ENCODE measurements around the gene HLA-C. TPM values are rescaled to one million over a fixed set of nuclear protein-coding genes. Genes with fewer than 3 reads are reported as not detected.

HLA-C gene
- total RNA-seq, 2 donors from 2014 or later = 272 to 682 TPM

DNA sequence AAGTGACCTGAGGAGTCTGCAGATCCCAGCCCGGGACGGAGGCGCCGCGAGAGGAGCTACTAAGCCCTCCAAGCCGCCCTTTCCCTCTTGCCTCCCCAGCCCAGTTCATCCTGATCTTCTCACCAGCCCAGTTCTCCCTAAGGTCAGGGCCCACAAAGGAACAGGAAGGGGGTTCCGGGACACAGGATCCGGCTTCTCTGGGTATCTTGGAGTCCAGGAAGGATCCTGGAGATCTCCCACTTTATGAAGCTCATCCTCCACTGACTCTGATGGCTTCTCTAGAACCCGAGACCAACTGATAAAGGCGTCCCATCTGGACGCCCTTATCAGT is 36.9 kb upstream of the HLA-C start:
- Histone ChIP-seq H3K36me3 (no peaks in the 10 kb centered on the region), H3K4me3 (peak overlapping the region; percentile 31 to 39), H3K4me1 (replicated peaks) (no peaks in the 10 kb centered on the region), H3K27me3 (replicated peaks; ENCODE audit: insufficient read depth) (no peaks in the 10 kb centered on the region), H3K9me3 (no peaks in the 10 kb centered on the region), H3K27ac (no peak overlapping the region)
- intact Hi-C loops (cut with DNase I) = no loop called here
- WGBS = 35% methylated on average over 11 of the region's 11 CpGs
- TF ChIP-seq, protein P1, sequence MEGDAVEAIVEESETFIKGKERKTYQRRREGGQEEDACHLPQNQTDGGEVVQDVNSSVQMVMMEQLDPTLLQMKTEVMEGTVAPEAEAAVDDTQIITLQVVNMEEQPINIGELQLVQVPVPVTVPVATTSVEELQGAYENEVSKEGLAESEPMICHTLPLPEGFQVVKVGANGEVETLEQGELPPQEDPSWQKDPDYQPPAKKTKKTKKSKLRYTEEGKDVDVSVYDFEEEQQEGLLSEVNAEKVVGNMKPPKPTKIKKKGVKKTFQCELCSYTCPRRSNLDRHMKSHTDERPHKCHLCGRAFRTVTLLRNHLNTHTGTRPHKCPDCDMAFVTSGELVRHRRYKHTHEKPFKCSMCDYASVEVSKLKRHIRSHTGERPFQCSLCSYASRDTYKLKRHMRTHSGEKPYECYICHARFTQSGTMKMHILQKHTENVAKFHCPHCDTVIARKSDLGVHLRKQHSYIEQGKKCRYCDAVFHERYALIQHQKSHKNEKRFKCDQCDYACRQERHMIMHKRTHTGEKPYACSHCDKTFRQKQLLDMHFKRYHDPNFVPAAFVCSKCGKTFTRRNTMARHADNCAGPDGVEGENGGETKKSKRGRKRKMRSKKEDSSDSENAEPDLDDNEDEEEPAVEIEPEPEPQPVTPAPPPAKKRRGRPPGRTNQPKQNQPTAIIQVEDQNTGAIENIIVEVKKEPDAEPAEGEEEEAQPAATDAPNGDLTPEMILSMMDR (IDR thresholded peaks at IDR 0.05) = no peak
- TF ChIP-seq POLR2AphosphoS5 (IDR thresholded peaks at IDR 0.05) = no peak
- no peak for TF ChIP-seq POLR2A (IDR thresholded peaks at IDR 0.05)
- no peak for DNase-seq (ENCODE audit: low spot score)

DNA sequence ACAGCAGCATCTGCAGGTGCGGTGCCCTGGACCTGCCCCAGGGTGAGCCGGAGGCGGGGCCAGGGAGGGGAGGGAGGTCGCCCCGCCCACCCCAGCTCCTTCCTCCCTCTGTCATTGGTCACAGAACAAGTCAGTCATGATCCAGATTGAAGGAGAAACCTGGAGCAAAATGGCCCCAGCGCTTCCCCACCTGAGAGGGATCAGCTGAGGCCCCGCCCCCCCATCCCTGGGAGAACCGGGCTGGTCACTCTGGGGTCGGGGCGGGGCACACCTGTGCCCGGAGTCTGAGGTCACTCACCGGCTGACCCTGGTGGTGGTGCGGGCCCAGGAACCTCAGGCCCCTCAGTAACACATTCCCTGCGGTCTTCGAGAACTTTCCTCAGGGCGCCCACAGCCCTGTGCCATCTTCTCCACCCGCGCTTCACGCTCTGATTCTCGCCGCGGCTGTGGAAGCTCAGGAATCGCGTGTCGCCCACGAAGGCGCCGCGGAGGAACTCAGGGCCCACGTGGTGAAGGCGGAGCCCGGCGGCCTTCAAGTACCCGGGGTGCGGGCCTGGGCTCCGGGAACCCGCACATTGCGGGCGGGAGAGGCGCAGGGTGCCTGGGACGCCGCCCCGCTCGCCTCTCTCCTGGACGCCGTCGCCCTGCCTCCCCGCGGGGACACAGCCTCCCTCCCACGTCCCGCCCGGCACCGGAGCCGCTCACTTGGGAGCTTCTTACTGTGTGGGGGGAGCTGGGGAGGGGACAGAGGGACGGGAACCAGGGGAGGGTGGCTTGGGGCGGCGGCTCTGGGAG is 36.4 kb upstream of the HLA-C start:
- TF ChIP-seq, protein P1 (IDR thresholded peaks at IDR 0.05) = no peak
- TF ChIP-seq POLR2A (IDR thresholded peaks at IDR 0.05) (no peak), POLR2AphosphoS5 (IDR thresholded peaks at IDR 0.05) (no peak)
- Histone ChIP-seq H3K9me3 (no peaks in the 10 kb centered on the region), H3K4me1 (replicated peaks) (no peaks in the 10 kb centered on the region), H3K27ac (peak overlapping the region in 1 of 2 donors; percentile 27), H3K4me3 (peak overlapping the region; percentile 31 to 39), H3K27me3 (replicated peaks; ENCODE audit: insufficient read depth) (no peaks in the 10 kb centered on the region), H3K36me3 (no peaks in the 10 kb centered on the region)
- intact Hi-C loops (cut with DNase I) = no loop called here
- WGBS = 2% methylated on average over 52 of the region's 57 CpGs
- peak; percentile 76 for DNase-seq (ENCODE audit: low spot score)

DNA sequence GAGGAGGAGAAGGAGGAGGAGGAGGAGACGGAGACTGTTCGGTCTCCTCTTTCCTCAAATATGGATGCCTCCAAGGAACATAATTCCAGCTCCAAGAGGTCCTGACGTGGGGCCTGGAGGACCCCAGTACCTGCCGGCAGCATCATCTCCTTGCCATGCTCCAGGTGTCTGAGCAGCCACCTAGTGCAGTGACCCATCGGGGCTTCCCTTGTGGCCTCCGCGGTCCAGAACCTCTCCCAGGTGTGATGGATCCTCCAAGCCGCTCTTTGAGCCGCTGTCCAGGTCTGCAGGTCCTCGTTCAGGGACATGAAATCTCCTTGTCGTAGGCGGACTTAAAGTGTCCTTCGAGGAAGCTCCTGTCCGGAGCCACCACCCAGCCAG is 35.8 kb upstream of the HLA-C start:
- H3K4me1 ChIP-seq (replicated peaks) = no peaks in the 10 kb centered on the region
- H3K27ac ChIP-seq = no peak overlapping the region
- no peaks in the 10 kb centered on the region for H3K9me3 ChIP-seq
- 55% methylated on average over 10 of the region's 14 CpGs for WGBS
- no peaks in the 10 kb centered on the region for H3K36me3 ChIP-seq
- no peaks in the 10 kb centered on the region for H3K27me3 ChIP-seq (replicated peaks; ENCODE audit: insufficient read depth)
- TF ChIP-seq POLR2A (IDR thresholded peaks at IDR 0.05) (no peak), POLR2AphosphoS5 (IDR thresholded peaks at IDR 0.05) (no peak)
- TF ChIP-seq, protein P1 (IDR thresholded peaks at IDR 0.05) = no peak
- no peak for DNase-seq (ENCODE audit: low spot score)
- peak overlapping the region; percentile 31 to 39 for H3K4me3 ChIP-seq
- intact Hi-C loops (cut with DNase I) = no loop called here

DNA sequence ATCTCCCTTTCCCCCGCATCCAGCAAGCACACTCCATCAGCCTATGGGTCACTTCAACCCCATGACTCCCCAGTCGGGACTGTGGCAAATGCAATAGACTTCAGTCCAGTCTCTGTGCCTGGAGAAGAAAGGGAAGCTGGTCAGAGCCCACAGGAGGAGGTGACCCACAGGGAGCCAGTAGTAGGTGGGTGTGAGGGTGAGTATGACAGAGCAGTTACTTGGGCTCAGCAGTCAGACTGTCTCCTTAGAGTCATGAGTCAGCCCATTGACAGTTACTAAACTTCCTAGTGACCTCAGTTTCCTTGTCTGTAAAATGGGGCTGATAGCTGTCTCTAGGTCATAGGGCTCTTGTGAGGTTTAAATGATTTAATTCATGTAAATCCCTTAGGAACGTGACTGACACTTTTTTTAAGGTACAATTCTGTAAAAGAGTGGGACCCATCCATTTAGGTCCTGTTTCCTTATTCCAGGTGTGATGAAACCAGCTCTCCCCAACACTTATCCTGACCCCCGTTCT is 33.9 kb upstream of the HLA-C start:
- TF ChIP-seq POLR2AphosphoS5 (IDR thresholded peaks at IDR 0.05) (no peak), POLR2A (IDR thresholded peaks at IDR 0.05) (no peak)
- TF ChIP-seq, protein P1 (IDR thresholded peaks at IDR 0.05) = no peak
- DNase-seq (ENCODE audit: low spot score) = no peak
- H3K9me3 ChIP-seq = no peaks in the 10 kb centered on the region
- intact Hi-C loops (cut with DNase I) = no loop called here
- H3K36me3 ChIP-seq = no peaks in the 10 kb centered on the region
- WGBS = 89% methylated on average over 4 of the region's 4 CpGs
- H3K4me3 ChIP-seq = no peak overlapping the region
- H3K27me3 ChIP-seq (replicated peaks; ENCODE audit: insufficient read depth) = no peaks in the 10 kb centered on the region
- no peaks in the 10 kb centered on the region for H3K4me1 ChIP-seq (replicated peaks)
- H3K27ac ChIP-seq = no peak overlapping the region

DNA sequence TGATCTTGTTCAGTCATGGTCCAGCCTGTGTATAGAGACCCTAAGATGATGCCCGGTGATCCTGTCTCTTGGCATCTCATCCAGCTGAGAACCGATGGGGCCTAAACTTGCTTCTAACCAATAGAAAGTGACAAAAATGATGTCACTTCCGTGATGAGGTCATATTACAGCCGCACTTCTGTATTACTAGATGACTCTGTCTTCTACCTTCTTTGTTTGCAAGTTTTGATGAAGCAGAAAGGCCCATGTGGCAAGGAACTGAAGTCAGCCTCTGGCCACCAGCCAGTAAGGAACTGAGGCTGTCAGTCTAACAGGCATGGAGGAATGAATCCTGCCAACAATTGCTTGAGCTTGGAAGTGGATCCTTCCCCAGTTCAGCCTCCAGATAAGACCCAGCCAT is 32.8 kb upstream of the HLA-C start:
- intact Hi-C loops (cut with DNase I) = no loop called here

More for the DNA sequence above, 32.8 kb upstream of the HLA-C start:
- H3K4me3 ChIP-seq = no peak overlapping the region
- no peaks in the 10 kb centered on the region for H3K36me3 ChIP-seq
- H3K27me3 ChIP-seq (replicated peaks; ENCODE audit: insufficient read depth) = no peaks in the 10 kb centered on the region
- DNase-seq (ENCODE audit: low spot score) = no peak
- no peak overlapping the region for H3K27ac ChIP-seq
- TF ChIP-seq, protein P1 (IDR thresholded peaks at IDR 0.05) = no peak
- no peak for TF ChIP-seq POLR2AphosphoS5 (IDR thresholded peaks at IDR 0.05)
- no peak for TF ChIP-seq POLR2A (IDR thresholded peaks at IDR 0.05)
- no peaks in the 10 kb centered on the region for H3K9me3 ChIP-seq
- 74% methylated on average over 4 of the region's 4 CpGs for WGBS
- H3K4me1 ChIP-seq (replicated peaks) = no peaks in the 10 kb centered on the region

All from prostate gland (tissue), 2 donors.